Limb (tissue), 2 donors: ENCODE measurements around the gene DOCK3.
"Not testable (repeated sequence)": the region's sequence is repeated elsewhere in the genome, so short reads cannot be mapped to it uniquely, and the experiment has no call there.

Experiments used
- DNase-seq, 2 donors: peaks; one replicate each; pipeline ENCODE4 v3.0.0-alpha.2; 2016; ENCODE audit errors: extremely low spot score in 2 of 2

Gene DOCK3

DNA sequence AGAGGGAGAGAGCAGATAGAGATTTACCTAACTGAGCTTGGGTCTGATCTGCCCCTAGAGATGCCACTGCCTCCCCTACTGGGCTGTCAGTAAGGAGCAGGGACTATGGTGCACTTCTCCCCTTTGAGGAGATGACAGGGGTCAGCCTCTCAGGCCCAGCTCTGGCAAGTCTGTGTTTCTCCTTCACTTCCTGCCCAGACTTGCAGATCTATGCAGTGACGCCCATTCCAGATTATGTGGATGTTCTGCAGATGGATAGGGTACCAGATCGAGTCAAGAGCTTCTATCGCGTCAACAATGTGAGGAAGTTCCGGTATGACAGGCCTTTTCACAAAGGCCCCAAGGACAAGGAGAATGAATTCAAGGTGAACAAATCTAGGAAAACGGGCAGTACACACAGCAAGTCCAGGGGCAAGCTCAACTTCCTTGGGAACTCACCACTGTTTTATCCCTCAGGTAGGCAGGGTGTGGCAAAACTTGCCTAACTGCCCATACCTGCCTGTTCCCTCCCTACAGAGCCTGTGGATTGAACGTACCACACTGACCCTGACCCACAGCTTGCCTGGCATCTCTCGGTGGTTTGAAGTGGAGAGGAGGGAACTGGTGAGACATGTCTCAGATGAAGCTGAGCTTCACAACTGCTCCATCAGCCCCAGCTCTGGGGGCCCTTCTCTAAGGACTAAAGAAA, 681.3 kb downstream of the DOCK3 start:
- DNase-seq, result no peak

DNA sequence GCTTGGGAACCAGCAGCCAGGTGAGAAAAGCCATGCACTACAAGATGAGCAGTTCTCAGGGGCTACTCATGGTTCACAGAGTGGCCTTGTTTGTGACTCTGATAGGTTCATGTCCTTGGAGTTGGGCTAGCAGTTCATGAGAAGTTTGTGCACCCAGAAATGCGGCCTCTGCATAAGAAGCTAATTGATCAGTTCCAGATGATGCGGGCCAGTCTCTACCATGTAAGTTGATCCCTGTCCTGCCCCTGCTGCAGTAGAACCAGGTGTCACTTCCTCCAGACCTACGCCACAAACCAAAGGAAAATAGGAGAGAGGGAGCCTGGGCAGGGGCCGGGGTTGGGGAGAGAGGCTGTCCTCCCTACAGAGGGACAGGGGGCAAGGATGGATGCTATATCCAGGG, 683.1 kb downstream of the DOCK3 start:
- no peak for DNase-seq

DNA sequence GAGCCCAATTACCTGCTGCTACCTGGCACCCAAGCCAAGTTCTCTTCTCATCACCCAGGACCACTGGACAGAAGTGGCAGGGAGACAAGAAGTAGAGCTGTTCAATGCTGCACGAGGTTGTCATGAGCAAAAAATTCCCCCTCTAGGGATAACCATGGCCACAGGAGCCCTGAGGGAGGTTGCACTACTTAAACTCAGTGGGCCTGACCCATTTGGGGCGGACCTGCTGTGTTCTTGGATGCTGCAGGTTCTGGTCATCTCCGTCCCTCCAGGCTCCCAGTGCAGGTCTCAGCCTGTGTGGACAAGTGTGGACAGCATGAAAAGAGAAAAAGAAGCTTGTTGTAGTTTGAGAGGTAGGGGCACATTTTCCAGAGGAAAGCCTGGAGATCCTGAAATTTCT, 684.3 kb downstream of the DOCK3 start:
- DNase-seq, result no peak

DNA sequence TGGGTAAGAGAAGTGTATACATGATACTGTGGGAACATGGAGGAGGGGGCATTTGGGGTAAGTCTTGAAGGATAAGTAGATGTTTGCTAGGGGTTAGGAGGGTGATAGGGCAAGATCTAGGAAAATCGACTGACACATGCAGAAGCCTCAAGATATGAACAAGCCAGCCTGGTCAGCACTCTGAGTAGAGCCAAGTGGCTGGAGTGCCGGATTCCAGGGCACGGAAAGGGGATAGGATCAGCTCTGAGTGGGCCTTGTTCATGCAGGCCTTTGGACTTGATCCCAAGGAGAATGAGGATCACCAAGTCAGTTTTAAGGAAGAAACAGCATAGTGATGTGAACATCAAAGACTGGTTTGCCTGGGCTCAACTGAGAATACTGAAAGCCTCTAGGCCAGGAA, 686.1 kb downstream of the DOCK3 start:
- DNase-seq, result no peak

DNA sequence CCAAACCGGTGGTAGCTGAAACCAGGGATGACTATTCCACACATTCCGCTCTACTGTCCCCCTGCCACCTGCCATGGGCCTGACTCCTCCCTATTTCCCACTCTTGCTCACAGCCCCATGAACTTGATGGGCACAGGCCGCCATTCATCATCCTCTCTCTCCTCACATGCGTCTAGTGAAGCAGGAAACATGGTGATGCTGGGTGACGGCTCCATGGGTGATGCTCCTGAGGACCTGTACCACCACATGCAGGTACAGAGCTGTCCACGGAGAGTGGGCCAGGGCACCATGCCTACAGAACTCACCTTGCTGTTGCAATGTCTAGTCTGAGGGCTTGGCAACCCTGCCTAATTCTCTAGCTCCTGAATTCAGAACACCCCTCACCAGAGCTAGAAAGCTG, 687.0 kb downstream of the DOCK3 start:
- no peak for DNase-seq

DNA sequence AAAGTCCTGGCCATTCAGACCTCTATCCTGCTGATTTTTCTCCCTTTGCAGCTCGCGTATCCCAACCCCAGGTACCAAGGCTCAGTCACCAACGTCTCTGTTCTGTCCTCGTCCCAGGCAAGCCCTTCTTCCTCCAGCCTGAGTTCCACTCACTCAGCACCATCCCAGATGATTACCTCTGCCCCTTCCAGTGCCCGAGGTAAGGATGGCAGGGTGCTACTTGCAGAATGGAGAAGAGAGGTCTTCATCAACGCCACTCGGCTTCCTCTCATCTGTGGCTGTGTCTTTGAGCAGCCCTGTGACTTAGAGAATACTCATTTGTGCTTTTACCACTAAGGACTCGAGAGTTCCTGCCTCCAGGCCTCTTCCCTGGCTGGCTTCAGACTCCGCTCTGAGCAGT, 687.7 kb downstream of the DOCK3 start:
- DNase-seq, result no peak

DNA sequence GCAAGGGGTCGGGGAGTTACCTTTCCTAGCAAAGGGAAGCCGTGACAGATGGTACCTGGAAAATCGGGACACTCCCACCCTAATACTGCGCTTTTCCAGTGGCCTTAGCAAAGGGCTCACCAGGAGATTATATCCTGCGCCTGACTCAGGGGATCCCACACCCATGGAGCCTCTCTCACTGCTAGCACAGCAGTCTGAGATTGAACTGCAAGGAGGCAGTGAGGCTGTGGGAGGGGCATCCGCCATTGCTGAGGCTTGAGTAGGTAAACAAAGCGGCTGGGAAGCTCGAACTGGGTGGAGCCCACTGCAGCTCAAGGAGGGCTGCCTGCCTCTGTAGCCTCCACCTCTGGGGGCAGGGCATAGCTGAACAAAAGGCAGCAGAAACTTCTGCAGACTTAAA, 693.5 kb downstream of the DOCK3 start:
- not testable (repeated sequence) for DNase-seq

DNA sequence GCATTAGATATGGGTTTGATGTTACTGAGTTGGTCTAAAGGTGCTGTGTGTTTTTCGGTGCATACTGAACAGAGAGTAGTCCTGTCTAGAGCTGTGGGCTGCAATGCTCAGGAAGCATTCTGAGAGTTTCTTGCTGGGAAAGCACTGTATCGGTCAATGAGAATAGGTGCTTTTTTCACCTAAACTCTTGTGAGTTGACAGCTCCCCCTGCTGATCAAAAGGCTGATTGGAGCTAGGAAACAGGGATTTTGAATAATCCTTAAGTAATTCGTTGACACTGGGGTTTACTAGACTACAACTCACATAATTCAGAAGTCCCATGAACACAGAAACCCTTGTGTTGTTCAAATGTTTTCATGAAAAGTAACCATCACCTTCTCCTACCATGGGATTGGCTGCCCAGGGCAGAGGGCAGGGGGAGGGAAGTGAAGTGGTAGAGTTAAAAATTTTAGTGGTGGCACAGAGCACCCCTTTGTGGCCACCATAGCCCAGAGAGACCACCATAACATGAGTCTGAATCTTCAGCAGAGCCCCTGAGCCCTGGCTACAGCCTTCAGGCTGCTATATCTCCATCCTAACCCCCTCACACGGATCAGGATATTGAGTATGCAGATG, 697.3 kb downstream of the DOCK3 start:
- DNase-seq, result peak; percentile 39 to 65

DNA sequence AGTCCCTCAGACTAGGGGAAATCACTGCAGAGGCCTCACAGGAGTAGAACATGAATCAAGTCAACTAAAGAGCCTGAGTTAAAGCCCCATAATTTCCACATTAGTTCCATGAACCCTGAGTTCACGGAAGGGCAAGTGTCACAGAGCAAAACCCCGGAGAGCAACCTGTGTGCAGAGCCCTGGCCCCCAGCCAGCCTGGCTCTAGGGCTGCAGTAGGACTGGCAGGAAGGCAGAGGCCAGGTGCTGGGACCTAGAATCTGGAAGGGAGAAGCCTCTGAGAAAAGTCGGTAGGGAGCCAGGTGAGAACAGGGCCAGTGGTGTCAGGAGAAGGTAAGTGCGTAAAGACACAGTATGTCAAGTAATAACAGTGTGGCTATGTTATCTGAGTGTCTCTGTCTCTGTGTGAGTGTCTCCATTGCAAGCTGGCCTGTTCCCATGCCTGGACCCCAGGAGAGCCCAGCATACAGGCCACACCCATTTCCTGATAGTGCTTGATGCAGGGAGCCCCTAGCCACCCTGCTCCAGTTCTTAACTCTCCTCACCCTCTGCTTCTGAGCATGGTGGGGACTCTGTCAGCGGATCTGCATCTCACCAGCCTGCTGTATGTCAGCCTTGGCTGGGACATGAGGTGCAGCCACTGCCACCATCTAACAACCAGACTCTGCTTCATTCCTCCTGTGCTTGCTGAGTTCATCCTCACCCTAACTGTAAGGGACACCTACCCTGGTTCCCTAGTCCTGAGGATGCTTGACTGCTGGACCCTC, 699.1 kb downstream of the DOCK3 start:
- DNase-seq, result no peak

DNA sequence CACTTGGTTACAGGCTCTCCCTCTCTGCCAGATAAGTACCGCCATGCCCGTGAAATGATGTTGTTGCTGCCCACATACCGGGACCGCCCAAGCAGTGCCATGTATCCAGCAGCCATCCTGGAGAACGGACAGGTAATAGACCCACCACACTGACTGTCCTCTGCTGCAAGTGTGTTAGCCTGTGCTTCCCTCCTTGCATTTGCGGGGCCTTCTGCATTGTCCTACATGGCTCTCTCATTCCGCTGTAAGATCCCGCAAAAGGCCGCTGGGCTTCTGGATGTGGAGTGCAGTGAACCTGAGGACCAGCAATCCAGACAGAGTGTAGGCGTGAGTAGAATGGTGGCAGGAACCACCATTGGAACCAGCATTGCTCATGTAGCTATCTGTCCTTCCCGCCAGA, 699.7 kb downstream of the DOCK3 start:
- no peak for DNase-seq

DNA sequence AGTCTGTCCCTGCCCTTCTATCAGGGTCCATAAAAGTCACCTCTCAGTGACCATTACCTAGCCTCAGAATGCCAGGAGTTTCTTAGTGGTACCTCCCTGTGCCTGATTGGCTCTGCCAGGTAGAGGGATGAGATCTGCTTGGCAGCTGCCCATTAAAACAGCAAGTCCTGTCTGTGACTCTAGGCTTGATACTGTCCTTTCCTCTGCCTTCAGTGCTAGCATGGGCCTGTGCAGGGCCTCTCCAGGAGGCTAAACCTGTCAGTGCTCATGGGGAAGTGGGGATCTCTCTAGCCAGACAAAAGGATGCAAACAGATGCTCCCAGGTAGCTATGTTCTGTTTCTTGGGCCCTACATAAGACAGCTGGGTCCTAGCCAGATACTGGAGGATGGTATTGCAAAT, 700.4 kb downstream of the DOCK3 start:
- no peak for DNase-seq

DNA sequence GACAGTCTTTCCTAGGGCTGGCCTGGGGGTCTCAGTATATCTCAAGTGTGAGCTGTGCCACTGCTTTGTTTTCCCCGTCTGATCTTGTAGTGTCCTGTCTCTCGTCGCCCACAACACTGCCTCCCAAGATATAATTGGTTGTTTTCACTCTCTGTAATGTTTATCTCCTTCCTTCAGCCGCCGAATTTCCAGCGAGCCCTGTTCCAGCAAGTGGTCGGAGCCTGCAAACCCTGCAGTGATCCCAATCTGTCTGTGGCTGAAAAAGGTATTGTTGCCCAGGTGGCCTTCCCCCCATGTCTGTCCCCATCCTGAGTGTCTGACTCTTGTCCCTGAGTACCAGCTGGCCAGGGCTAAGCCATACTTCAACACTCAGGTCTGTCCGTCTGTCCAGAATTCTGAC, 700.8 kb downstream of the DOCK3 start:
- DNase-seq, result no peak

DNA sequence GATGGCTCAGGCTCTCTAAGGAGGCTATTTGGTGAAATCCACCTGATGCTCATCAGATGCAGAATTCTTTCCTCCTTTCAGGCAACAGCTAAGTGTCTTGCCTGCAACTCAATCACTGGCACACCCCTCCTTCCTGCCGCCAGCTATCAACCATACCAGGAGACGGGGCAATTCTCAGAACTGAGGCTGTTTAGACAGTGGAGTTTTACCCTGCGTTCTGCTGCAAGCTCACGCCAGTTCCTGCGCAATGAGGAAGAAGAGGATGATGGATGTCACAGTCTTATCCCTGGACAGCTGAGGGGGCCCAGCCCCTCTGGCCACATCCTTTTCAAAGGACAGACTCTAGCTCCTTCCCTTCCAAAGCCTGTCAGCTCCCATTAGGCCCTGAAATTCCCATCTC, 703.3 kb downstream of the DOCK3 start:
- DNase-seq, result no peak

DNA sequence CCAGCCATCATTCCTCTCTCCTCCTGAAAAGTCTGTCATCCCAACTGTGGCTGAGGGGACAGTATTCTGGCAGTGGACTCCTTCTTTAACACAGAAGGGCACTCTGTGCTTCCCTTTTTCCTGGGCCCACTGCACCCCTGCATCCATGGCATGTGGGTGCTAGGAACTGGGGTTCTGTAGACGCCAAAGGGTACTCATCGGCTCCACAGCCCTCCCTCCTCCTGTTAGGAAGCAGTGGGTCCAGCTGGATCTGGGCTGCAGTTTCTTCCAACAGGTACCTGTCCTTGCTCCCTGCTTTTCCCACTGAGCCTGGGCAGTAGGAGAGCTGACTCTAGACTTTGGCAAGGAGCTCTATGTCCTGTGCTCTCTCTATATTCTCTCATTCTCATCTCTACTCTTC, 704.0 kb downstream of the DOCK3 start:
- no peak for DNase-seq

DNA sequence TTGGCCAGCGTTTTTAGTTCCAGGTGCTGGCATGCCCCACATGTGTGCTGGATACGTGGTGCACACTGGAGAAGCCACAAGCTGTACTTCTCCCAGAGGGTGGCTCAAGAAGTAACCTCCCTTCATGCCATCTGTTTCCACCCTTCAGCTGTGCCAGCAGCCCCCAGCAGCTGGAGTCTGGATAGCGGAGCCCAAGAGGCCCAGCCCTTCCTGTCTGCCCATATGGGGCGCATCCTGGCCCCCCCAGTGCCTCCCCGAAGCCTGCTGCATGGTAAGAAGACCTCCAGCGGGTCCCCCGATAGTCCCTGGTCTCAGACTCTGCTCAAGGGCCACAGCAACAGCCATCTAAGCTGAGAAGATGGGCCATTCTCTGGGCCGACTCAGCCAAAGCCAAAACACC, 704.6 kb downstream of the DOCK3 start:
- DNase-seq, result no peak

DNA sequence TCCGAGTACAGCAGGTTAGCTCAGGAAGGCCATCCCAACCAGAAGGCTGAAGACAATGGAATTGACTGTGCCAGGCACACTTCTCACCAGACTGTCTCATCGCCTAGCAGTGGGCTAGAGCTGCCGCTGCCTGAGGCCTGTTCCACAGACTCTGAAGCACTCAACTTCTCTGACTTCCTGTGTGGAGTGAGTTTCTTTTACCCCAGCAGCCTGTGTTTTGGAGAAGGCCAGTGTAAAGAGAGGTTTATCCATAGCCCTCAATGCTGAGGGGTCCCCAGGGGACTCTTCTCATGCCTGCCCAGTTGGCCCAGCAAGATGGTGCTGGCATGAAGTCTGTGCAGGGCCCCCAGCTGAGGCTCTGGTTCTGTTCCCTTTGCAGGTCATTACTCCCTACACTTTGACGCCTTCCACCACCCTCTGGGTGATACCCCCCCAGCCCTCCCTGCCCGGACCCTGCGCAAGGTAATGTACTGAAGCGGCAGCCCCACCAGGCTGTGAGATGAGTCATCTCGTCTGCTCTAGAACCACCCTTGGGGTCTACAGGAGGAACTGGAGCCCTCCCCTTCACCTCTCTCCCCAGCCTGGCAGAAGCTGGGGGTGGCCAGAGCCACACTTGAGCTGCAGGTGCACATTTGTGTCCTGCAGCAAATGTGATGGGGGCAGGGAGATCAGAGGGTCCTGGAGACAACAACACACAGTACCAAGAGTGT, 705.2 kb downstream of the DOCK3 start:
- DNase-seq, result no peak

DNA sequence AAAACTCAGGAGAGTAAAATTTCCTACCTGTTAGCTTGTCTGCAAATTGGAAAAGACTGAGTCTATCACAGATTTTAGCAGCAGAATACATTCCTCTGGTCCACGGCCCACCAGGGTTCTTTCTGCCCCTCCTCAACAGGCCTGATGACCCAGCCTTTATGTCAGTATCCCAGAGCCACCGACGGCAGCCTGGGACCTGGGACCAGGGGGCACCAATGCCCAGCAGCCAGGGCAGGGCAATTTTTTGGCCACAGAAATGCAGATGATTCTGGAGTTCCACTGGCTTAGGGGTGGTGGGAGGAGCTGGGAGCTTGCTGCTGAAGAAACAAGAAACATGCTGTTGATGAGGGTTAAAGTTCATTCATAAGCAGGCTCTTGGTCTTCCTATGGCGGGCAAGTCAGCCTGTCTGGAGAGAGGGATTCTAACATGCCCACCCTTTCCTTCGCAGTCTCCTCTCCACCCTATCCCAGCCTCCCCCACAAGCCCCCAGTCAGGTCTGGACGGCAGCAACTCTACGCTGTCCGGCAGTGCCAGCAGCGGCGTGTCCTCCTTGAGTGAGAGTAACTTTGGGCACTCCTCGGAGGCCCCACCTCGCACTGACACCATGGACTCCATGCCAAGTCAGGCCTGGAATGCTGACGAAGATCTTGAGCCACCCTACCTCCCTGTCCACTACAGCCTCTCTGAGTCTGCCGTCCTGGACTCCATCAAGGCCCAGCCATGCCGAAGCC, 706.0 kb downstream of the DOCK3 start:
- no peak for DNase-seq

DNA sequence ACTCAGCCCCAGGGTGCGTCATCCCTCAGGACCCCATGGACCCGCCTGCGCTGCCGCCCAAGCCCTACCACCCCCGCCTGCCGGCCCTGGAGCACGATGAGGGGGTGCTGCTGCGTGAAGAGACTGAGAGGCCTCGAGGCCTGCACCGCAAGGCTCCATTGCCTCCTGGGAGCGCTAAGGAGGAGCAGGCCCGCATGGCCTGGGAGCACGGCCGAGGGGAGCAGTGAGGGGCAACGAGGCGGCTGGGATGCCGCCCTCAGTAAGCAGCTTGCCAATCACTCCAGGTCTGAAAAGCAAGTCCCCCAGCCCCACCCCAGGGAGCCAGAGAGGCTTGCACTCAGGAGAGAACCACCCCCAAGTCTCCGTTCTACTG, 706.6 kb downstream of the DOCK3 start:
- no peak for DNase-seq

DNA sequence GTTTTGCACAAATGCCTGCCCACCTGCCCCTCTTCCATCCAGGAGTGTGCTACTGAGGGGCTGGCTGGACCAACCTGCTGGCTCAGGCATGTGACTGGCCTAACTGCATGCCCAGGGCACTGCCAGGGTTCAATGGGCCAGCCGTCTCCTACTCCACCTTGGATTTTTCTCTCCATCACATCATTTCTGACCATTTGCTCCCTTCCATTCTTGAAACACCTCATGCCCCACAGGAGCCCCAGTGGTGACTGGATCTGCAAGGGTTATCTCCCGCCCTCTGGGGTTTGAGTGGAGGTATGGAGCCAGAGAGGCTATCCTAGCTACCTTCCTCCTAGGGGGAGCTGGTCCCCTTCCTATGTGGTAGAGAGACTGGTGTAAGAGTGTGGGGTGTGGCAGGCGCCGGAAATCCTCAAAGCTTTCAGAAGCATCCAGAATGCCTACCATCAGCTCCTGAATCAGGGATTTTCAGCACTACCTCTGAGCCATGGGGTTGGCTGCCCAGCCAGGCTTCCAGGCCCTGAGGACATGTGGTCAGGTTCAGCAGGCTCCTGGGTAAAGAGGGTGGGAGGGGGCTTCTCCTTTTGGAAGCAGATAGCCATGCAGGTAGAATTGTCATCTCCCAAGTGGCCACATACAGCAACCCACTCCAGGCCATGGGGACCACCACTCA, 707.5 kb downstream of the DOCK3 start:
- no peak for DNase-seq

DNA sequence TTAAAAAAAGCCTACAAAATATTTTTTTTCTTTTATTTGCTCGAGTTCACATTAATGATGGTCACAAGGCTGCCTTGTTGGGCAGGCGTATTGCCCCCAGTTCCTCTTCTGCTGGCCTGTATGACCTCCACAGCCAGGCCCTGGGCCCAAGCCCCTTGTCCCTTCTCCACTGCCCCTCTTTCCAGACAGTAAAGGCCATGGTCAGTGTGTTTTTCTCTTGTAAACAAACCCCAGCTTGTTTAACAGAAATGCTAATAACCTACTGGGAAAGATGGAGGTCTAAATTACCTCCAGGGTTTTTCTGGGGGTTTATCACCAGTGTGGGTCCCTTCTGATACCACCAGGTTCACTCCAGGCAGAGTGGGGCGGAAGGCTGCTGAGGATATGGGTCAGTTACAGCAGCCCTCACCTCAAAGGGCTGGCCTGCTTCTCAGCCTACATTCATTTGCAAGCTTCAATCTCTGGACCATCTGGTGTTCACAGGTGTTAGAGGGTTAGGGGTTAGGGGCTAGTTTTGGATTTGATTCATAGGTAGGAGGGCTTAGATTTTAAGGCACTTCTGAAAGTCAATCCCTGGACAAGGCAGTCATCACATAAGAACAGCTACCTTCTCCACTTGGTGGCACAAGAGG, 708.3 kb downstream of the DOCK3 start:
- peak in 1 of 2 donors; percentile 3 for DNase-seq
